ENCODE data around the gene KIAA1217.

Gene KIAA1217

DNA sequence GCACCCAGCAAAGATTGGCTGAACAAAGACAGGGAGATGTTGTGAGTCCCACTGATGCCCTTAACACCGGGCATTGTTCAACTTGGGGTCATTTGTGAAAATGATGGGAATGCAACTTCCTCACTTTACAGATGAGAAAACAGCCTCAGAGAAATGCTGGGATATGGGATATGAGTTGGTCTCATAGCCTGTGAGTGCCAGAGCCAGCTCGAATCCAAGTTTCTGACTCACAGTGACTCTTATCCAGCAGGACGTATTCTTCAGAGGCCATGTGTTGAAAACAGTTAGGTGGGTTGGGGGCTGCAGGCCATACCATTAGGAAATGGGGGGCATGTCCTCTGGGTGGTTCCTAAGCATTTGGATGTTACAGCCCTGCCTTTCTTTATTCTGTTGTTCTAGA lies 45.2 kb downstream of the KIAA1217 start:
- H3K4me3 ChIP-seq (ENCODE audit: low read length), result no peak overlapping the region

DNA sequence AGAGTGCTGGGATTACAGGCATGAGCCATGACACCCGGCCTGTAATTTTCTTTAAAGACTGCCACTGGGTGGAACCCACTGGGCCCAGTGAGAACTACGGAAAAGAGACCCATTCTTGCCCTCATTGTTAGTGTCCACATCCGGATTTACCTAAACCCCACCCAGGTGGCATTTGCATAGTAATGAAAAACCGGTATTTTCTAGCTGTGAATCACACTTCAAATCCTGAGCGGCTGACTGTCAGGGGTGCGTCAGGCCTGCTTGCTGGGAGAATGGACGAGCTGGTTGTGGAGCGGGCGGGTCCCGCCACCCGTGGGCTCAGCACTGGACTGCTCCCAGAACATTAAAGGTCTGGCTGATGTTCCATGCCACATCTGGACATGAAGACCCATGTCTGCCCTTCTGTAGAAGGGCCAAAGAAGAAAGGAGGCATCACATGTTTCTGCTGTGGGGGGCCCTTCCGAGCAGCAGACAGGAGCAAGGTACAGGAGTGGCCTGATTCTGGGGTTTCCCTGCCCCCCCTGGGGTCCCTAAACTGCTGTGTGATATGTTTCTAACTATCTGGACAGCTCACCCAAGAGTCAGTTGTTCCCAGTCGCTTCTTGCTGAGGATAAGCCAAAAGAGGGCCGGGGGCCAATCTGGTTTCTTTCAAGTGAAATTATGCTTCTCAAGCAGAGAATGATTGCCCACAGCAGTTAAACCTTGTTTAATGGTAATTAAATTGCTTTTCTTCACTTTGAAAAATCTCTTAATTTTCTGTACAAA lies 46.4 kb downstream of the KIAA1217 start:
- Histone ChIP-seq H3K4me3 (ENCODE audit: low read length) (no peak overlapping the region), H3K4me1 (ENCODE audit: control insufficient read depth, insufficient read depth, low read length) (peaks cover 11% of the 10 kb centered on the region), H3K9me3 (ENCODE audit: control insufficient read depth, low read length) (no peaks in the 10 kb centered on the region), H3K9ac (ENCODE audit: low read length) (peak overlapping the region; percentile 29), H3K36me3 (ENCODE audit: control insufficient read depth, insufficient read depth, low read length) (no peaks in the 10 kb centered on the region), H3K27me3 (ENCODE audit: control insufficient read depth, insufficient read depth, low read length) (no peaks in the 10 kb centered on the region)

More for the DNA sequence above, 45.2 kb downstream of the KIAA1217 start:
- no peaks in the 10 kb centered on the region for H3K27me3 ChIP-seq (ENCODE audit: control insufficient read depth, insufficient read depth, low read length)
- no peak overlapping the region for H3K9ac ChIP-seq (ENCODE audit: low read length)
- no peaks in the 10 kb centered on the region for H3K9me3 ChIP-seq (ENCODE audit: control insufficient read depth, low read length)
- peaks cover 11% of the 10 kb centered on the region for H3K4me1 ChIP-seq (ENCODE audit: control insufficient read depth, insufficient read depth, low read length)
- H3K36me3 ChIP-seq (ENCODE audit: control insufficient read depth, insufficient read depth, low read length), result no peaks in the 10 kb centered on the region

DNA sequence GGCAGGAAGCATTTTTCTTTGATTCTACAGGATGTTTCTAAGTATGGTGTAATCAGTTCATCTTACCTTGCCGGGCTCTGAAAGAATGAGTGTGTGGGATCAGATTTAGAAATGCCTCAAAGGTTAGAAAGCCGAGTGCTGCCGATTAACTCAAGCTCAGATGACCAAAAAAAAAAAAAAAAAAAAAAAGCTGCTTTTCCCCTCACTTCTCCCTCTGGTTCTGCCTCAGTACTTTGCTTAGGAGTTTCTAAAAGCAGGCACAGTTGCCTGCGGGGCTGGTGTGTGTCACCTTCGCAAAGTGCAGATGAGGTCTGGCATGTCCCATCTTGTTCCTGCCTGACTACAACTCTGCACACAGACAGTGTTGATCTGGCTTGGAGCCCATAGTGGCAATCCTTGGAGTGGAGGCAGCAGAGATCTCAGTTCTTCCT lies 47.0 kb downstream of the KIAA1217 start:
- H3K9me3 ChIP-seq (ENCODE audit: control insufficient read depth, low read length), result no peaks in the 10 kb centered on the region
- no peaks in the 10 kb centered on the region for H3K27me3 ChIP-seq (ENCODE audit: control insufficient read depth, insufficient read depth, low read length)
- no peak overlapping the region for H3K4me3 ChIP-seq (ENCODE audit: low read length)
- peaks cover 11% of the 10 kb centered on the region for H3K4me1 ChIP-seq (ENCODE audit: control insufficient read depth, insufficient read depth, low read length)
- H3K36me3 ChIP-seq (ENCODE audit: control insufficient read depth, insufficient read depth, low read length), result no peaks in the 10 kb centered on the region
- peak overlapping the region; percentile 29 for H3K9ac ChIP-seq (ENCODE audit: low read length)

DNA sequence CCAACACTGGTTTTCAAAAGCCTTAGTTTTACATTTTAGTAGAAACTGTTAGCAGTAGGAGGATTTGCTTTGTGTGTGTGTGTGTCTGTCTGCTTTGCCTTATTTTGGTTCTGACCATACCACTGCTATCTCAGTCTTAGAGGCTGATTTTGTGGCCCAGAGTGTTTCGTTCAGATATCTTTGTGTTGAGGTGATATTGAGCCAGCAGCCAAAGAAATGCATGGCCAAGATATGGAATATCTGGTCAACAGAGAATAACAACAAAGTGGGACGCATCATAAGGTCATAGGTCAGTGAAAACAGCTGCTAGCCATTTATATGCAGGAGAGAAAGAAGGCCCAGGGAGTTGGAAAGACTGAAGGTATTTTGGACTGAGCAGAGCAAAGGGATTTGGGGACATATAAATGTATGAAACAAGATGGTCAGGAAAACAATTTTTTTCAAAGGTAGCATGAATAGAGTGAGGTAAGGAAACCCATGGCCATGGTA lies 47.7 kb downstream of the KIAA1217 start:
- Histone ChIP-seq H3K27me3 (ENCODE audit: control insufficient read depth, insufficient read depth, low read length) (no peaks in the 10 kb centered on the region), H3K9me3 (ENCODE audit: control insufficient read depth, low read length) (no peaks in the 10 kb centered on the region), H3K4me3 (ENCODE audit: low read length) (no peak overlapping the region), H3K36me3 (ENCODE audit: control insufficient read depth, insufficient read depth, low read length) (no peaks in the 10 kb centered on the region), H3K9ac (ENCODE audit: low read length) (no peak overlapping the region), H3K4me1 (ENCODE audit: control insufficient read depth, insufficient read depth, low read length) (peaks cover 11% of the 10 kb centered on the region)

DNA sequence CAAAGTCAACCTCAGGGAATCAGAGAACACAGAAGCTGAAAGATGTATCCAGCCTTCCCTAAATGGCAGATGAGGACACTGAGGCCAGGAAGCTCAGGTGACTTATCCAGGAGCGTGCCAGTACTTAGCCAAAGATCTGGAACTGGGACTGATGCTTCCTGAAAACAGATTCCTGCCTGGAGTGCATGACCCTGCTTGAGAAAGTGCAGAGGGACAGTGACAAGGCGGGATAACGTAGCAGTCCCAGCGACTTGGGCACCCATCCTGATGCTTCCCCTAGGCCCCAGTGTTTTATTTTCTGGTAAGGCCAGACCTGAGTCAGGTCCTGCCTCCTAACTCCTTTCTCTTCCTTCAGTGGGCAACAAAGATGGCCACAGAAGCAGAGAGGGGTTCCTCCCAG lies 48.6 kb downstream of the KIAA1217 start:
- Histone ChIP-seq H3K4me1 (ENCODE audit: control insufficient read depth, insufficient read depth, low read length) (peaks cover 11% of the 10 kb centered on the region), H3K9ac (ENCODE audit: low read length) (no peak overlapping the region), H3K27me3 (ENCODE audit: control insufficient read depth, insufficient read depth, low read length) (no peaks in the 10 kb centered on the region), H3K9me3 (ENCODE audit: control insufficient read depth, low read length) (no peaks in the 10 kb centered on the region), H3K4me3 (ENCODE audit: low read length) (no peak overlapping the region), H3K36me3 (ENCODE audit: control insufficient read depth, insufficient read depth, low read length) (no peaks in the 10 kb centered on the region)

DNA sequence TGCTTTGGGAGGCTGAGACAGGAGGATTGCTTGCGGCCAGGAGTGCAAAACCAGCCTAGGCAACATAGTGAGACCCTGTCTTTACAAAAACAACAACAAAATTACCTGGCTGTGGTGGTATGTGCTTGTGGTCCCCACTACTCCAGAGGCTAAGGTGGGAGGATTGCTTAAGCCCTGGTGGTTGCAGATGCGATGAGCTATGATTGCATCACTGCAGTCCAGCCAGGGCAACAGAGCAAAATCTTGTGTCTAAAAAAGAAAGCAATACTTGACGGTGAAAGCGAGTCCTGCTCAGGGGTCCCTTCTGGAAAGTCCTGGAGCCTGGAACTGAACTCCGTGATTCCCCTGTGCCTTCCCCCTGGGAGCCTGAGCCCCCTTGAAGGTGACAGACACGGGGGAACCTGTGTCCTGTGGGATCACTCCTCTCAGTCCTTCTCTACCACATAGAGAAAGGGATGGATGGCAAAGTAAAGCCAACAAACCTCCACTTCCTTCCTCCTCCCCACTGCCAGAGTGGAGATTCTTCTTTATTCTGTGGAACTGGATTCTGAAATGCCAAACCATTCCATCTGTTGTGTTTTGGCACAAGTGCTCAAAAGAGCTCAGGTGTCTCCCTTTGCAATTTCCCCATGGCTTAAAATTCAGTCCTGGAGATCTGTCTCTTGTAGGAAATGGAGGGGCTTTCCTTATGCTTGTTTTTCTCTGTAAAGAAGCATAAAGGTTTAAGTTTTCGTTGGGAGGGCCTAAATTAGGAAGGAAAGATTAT lies 50.6 kb downstream of the KIAA1217 start:
- Histone ChIP-seq H3K36me3 (ENCODE audit: control insufficient read depth, insufficient read depth, low read length) (no peaks in the 10 kb centered on the region), H3K4me1 (ENCODE audit: control insufficient read depth, insufficient read depth, low read length) (peaks cover 10% of the 10 kb centered on the region), H3K27me3 (ENCODE audit: control insufficient read depth, insufficient read depth, low read length) (no peaks in the 10 kb centered on the region), H3K4me3 (ENCODE audit: low read length) (no peak overlapping the region), H3K9ac (ENCODE audit: low read length) (no peak overlapping the region), H3K9me3 (ENCODE audit: control insufficient read depth, low read length) (no peaks in the 10 kb centered on the region)

DNA sequence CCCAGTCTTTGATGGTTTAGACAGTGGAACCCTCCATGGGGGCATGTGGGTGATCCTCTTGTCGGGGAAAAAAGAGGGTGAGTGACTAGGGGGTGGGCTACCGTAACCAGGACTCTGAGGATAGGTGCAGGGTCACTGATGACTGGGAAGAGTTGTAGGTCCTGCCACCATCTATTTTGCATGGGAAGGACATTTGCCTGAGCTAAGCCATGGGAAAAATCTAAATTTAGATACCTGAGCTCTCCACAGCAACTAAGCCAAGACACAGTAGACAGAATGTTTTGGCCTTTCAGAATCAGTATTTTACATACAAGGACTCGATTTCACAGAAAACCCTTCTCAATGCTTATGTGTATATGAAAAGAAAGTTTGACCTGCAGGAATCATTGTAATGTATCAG lies 52.7 kb downstream of the KIAA1217 start:
- H3K9ac ChIP-seq (ENCODE audit: low read length), result no peak overlapping the region
- no peaks in the 10 kb centered on the region for H3K27me3 ChIP-seq (ENCODE audit: control insufficient read depth, insufficient read depth, low read length)
- no peaks in the 10 kb centered on the region for H3K4me1 ChIP-seq (ENCODE audit: control insufficient read depth, insufficient read depth, low read length)
- no peaks in the 10 kb centered on the region for H3K36me3 ChIP-seq (ENCODE audit: control insufficient read depth, insufficient read depth, low read length)
- H3K9me3 ChIP-seq (ENCODE audit: control insufficient read depth, low read length), result no peaks in the 10 kb centered on the region
- no peak overlapping the region for H3K4me3 ChIP-seq (ENCODE audit: low read length)

DNA sequence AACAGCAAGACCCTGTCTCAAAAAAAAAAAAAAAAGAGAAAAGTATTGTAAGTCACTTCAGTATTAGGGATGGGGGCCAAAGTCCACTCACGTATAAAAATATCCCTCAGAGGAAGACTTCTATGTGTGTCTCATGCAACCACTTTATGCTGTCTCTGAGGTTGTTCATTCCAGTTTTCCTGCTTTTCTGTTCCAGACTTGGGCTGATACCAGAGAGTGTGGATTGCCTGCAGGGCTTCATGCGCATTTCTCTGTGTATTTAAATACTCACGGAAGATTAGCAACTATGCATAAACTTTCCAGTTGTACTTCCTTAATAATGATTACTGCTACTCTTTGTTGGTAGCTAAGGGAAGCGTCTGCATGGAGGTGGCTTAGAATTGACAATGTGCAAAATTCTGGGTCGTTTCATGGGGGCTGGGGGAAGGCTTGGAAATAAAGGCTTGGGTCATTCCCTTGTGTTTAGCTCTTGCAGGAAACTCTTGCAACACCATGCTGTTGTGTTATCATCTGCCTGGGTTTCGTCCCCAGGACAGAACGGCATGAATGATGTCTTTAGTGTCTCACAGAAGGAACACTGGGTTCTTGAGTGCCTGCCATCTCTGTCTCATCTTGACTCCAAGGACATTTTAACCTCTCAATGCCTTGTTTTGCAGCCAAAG lies 54.1 kb downstream of the KIAA1217 start:
- no peaks in the 10 kb centered on the region for H3K36me3 ChIP-seq (ENCODE audit: control insufficient read depth, insufficient read depth, low read length)
- H3K27me3 ChIP-seq (ENCODE audit: control insufficient read depth, insufficient read depth, low read length), result no peaks in the 10 kb centered on the region
- no peaks in the 10 kb centered on the region for H3K4me1 ChIP-seq (ENCODE audit: control insufficient read depth, insufficient read depth, low read length)
- no peak overlapping the region for H3K4me3 ChIP-seq (ENCODE audit: low read length)
- no peak overlapping the region for H3K9ac ChIP-seq (ENCODE audit: low read length)
- H3K9me3 ChIP-seq (ENCODE audit: control insufficient read depth, low read length), result no peaks in the 10 kb centered on the region

DNA sequence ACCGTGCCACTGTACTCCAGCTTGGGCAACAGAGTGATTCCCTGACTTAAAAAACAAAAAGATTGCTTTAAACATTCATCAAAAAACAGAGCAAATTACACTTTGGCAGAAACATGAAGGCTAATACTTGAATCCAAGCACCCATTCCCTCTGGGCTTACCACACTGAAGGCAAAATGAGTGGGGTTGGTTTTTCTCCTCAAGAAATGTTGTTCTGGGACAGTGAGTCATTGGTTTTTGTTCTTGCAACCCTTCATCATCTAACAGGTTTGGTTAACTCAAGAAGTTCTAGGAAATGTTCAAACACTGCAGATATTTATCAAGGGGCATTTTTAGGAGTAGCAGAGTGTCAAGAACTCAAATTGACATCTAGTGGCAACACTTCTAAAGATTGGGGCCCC lies 60.5 kb downstream of the KIAA1217 start:
- H3K4me1 ChIP-seq (ENCODE audit: control insufficient read depth, insufficient read depth, low read length), result no peaks in the 10 kb centered on the region
- H3K4me3 ChIP-seq (ENCODE audit: low read length), result no peak overlapping the region
- no peak overlapping the region for H3K9ac ChIP-seq (ENCODE audit: low read length)

DNA sequence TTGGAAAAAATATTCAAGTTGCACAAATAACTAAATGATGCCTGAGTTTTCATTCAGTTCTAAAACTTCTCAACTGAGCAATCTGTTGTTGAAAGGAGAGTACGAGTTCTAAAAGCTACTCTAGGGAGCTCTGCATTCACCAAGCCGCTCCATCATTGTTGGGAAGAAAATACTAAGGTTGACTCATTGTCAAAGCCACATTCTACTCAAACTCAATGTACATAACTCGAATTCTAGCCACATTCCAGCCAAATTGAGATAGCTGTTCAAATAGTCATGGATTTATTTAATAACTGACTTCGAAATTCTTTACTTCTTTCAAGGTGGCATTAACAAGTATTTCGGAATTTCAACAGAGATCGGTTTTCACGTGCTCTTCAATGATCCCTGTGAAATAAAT lies 63.4 kb downstream of the KIAA1217 start:
- H3K36me3 ChIP-seq (ENCODE audit: control insufficient read depth, insufficient read depth, low read length), result no peaks in the 10 kb centered on the region
- no peak overlapping the region for H3K9ac ChIP-seq (ENCODE audit: low read length)
- H3K4me1 ChIP-seq (ENCODE audit: control insufficient read depth, insufficient read depth, low read length), result no peaks in the 10 kb centered on the region
- H3K27me3 ChIP-seq (ENCODE audit: control insufficient read depth, insufficient read depth, low read length), result no peaks in the 10 kb centered on the region
- H3K9me3 ChIP-seq (ENCODE audit: control insufficient read depth, low read length), result no peaks in the 10 kb centered on the region
- H3K4me3 ChIP-seq (ENCODE audit: low read length), result no peak overlapping the region

More for the DNA sequence above, 60.5 kb downstream of the KIAA1217 start:
- Histone ChIP-seq H3K27me3 (ENCODE audit: control insufficient read depth, insufficient read depth, low read length) (no peaks in the 10 kb centered on the region), H3K36me3 (ENCODE audit: control insufficient read depth, insufficient read depth, low read length) (no peaks in the 10 kb centered on the region), H3K9me3 (ENCODE audit: control insufficient read depth, low read length) (no peaks in the 10 kb centered on the region)

DNA sequence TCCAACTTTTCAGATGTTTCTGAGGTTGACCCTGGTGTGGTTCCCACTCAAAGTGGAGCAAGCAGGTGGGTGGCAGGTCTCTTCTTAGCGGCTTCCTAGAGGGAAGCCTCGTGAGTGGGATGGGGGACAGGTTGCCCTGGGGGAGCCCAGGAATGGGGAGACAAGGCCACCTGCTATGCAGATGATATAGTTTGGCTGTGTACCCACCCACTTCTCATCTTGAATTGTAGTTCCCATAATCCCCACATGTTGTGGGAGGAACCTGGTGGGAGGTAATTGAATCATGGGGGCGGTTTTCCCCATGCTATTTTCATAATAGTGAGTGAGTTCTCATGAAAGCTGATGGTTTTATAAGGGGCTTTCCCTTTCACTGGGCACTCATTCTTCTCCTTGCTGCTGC lies 68.3 kb downstream of the KIAA1217 start:
- no peak overlapping the region for H3K9ac ChIP-seq (ENCODE audit: low read length)
- no peaks in the 10 kb centered on the region for H3K27me3 ChIP-seq (ENCODE audit: control insufficient read depth, insufficient read depth, low read length)
- H3K36me3 ChIP-seq (ENCODE audit: control insufficient read depth, insufficient read depth, low read length), result no peaks in the 10 kb centered on the region
- peaks cover 11% of the 10 kb centered on the region for H3K4me1 ChIP-seq (ENCODE audit: control insufficient read depth, insufficient read depth, low read length)
- no peaks in the 10 kb centered on the region for H3K9me3 ChIP-seq (ENCODE audit: control insufficient read depth, low read length)
- H3K4me3 ChIP-seq (ENCODE audit: low read length), result no peak overlapping the region

DNA sequence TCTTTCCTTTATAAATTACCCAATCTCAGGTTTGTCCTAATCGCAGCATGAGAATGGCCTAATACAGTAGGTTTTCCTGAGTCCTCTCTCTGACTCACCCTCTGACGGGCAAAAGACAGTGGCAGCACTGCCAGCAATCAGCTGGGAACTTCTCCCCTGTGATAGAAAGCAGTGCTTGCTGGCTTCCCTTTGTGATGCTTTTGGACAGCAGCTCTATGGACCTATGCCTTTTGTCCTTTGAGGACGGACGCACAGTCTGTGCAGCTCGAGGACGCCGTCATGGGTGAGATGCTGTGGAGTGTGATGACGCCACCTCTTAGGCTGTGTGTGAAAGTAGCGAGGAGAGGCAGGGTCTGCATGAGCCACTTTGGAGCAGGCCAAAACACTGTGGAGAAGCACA lies 68.8 kb downstream of the KIAA1217 start:
- H3K4me1 ChIP-seq (ENCODE audit: control insufficient read depth, insufficient read depth, low read length), result peaks cover 11% of the 10 kb centered on the region
- no peak overlapping the region for H3K9ac ChIP-seq (ENCODE audit: low read length)
- H3K27me3 ChIP-seq (ENCODE audit: control insufficient read depth, insufficient read depth, low read length), result no peaks in the 10 kb centered on the region
- H3K9me3 ChIP-seq (ENCODE audit: control insufficient read depth, low read length), result no peaks in the 10 kb centered on the region
- H3K36me3 ChIP-seq (ENCODE audit: control insufficient read depth, insufficient read depth, low read length), result no peaks in the 10 kb centered on the region
- no peak overlapping the region for H3K4me3 ChIP-seq (ENCODE audit: low read length)

Data from mucosa of stomach (tissue), 1 donor.